Measurements from ENCODE around the gene SLC25A47.

SLC25A47 gene

DNA sequence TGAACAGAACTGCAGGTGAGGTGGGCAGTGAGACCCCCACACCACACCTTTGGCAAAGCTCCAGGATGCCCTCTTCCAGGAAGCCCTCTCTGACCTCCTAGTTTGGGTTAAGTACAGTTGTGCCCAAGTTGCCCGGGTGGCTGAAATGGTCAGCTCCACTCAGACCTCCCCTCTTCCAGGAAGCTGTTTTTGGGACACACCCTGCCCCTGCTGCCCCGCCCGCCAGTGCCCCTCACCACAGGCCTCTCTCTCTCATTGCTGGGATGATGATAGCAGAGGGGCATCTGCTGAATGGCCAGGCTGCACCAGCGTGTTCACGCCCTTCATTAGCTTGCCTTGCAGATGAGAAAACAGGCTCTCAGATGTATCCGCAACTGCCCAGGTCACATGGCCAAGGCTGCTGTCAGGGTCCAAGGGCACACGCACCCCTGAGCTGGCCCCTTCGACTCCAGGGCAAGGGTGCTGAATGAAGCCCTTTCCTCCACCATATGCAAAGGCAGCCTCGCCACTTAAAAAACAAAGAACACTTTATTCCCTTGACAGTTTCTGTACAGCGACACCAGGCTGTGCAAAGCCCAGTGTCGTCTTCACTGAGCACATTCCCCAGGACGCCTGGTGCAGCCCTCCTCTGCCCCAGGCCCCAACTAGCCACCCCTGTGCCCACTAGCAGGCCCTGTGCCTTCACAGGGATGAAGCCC lies 32.4 kb upstream of the SLC25A47 start:
- Histone ChIP-seq H3K4me2 (ENCODE audit: low read length, poor library complexity, severe bottlenecking) (no peak overlapping the region), H3K14ac (ENCODE audit: low read length in 2 of 2) (no peak overlapping the region), H3K27me3 (ENCODE audit: control insufficient read depth in 1 of 2, insufficient read depth in 1 of 2, low read length in 2 of 2) (no peaks in the 10 kb centered on the region), H2AK5ac (ENCODE audit: low read length, severe bottlenecking) (no peak overlapping the region), H3K18ac (ENCODE audit: low read depth in 1 of 2, low read length in 2 of 2) (peak overlapping the region in 1 of 2 experiments; percentile 23), H3K27ac (ENCODE audit: low read length, poor library complexity, severe bottlenecking) (no peak overlapping the region), H2AFZ (ENCODE audit: low read depth, low read length) (no peak overlapping the region), H2BK120ac (ENCODE audit: low read depth, low read length) (no peak overlapping the region), H3K4me3 (ENCODE audit: insufficient read depth in 1 of 2, low read depth in 1 of 2, low read length in 2 of 2) (no peak overlapping the region), H2BK5ac (ENCODE audit: low read depth, low read length, poor library complexity, severe bottlenecking) (no peak overlapping the region), H3K4me1 (ENCODE audit: control insufficient read depth, insufficient read depth, low read depth, low read length) (peaks cover 46% of the 10 kb centered on the region), H2BK15ac (ENCODE audit: low read depth, poor library complexity, severe bottlenecking) (peak overlapping the region; percentile 31), H3K23ac (ENCODE audit: low read length in 2 of 2) (no peak overlapping the region), H4K91ac (ENCODE audit: low read length) (peak overlapping the region; percentile 63), H3K9me3 (ENCODE audit: control insufficient read depth, low read length) (no peaks in the 10 kb centered on the region), H3K9ac (ENCODE audit: low read length) (no peak overlapping the region), H4K8ac (ENCODE audit: low read length) (no peak overlapping the region), H3K4ac (ENCODE audit: low read depth in 1 of 2, low read length in 2 of 2) (peak overlapping the region in 1 of 2 experiments; percentile 46), H2BK12ac (ENCODE audit: low read length in 2 of 2) (peak overlapping the region in 1 of 2 experiments; percentile 0), H3K36me3 (ENCODE audit: control insufficient read depth in 1 of 2, insufficient read depth in 2 of 2, low read depth in 1 of 2, low read length in 2 of 2) (peaks cover 18 to 53% of the 10 kb centered on the region in 2 experiments), H3K79me1 (replicated peaks; ENCODE audit: low read length, poor library complexity, severe bottlenecking) (peaks cover 52% of the 10 kb centered on the region)
- DNase-seq = no peak
- 86% methylated on average over 12 of the region's 12 CpGs for WGBS

DNA sequence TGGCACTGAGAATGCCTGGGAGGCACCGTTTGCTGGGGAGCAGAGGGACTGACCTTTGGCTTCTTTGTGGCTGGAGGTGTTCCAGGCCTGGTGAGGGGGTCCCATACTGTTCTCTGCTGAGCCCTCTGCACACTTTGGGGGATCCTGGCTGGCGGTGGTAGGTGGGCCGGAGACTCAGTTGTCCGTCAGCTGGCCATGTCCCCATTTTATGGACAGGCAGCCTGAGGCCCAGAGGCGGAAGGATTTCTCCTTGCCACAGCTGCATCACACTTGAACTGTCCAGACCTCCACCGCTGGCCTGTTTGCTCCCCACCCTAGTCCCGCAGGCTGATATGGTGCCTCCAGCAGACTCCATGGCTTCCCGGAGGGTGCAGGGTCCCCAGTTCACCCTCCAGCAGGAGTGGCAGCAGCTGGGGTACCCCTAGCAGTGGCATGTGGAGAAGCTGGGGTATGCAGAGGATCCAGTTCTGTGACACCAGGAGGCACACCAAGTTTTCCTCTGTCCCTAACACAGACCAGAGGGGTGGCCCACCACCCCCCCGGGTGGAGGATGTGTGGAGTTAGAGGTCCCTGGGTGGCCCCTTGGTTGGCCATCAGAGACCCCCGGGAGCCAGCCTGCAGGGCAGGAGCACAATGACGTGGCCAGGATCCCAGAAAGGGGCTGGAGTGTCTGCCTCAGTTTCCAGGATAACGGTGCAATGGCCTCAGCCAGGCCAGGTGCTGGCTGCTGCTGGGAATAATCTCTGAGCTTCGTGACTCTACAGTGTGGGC lies 31.6 kb upstream of the SLC25A47 start:
- no peak overlapping the region for H2BK12ac ChIP-seq (ENCODE audit: low read length in 2 of 2)
- H3K27ac ChIP-seq (ENCODE audit: low read length, poor library complexity, severe bottlenecking) = no peak overlapping the region

GRCh38 chr14:100292301-100292775 lies 30.8 kb upstream of the SLC25A47 start:
- 97% methylated on average over 61 of the region's 61 CpGs for whole genome bisulfite sequencing
- no peak for DNase-seq
- H3K18ac ChIP-seq (ENCODE audit: low read depth in 1 of 2, low read length in 2 of 2) = no peak overlapping the region
- H3K4me3 ChIP-seq (ENCODE audit: insufficient read depth in 1 of 2, low read depth in 1 of 2, low read length in 2 of 2) = no peak overlapping the region
- no peak overlapping the region for H3K4ac ChIP-seq (ENCODE audit: low read depth in 1 of 2, low read length in 2 of 2)
- H2AK5ac ChIP-seq (ENCODE audit: low read length, severe bottlenecking) = no peak overlapping the region
- no peaks in the 10 kb centered on the region for H3K27me3 ChIP-seq (ENCODE audit: control insufficient read depth in 1 of 2, insufficient read depth in 1 of 2, low read length in 2 of 2)
- H2AFZ ChIP-seq (ENCODE audit: low read depth, low read length) = no peak overlapping the region
- H3K27ac ChIP-seq (ENCODE audit: low read length, poor library complexity, severe bottlenecking) = no peak overlapping the region
- H3K4me2 ChIP-seq (ENCODE audit: low read length, poor library complexity, severe bottlenecking) = no peak overlapping the region
- H2BK5ac ChIP-seq (ENCODE audit: low read depth, low read length, poor library complexity, severe bottlenecking) = no peak overlapping the region
- H3K14ac ChIP-seq (ENCODE audit: low read length in 2 of 2) = no peak overlapping the region
- H3K79me1 ChIP-seq (replicated peaks; ENCODE audit: low read length, poor library complexity, severe bottlenecking) = peaks cover 49% of the 10 kb centered on the region
- H2BK120ac ChIP-seq (ENCODE audit: low read depth, low read length) = no peak overlapping the region
- H3K4me1 ChIP-seq (ENCODE audit: control insufficient read depth, insufficient read depth, low read depth, low read length) = peaks cover 36% of the 10 kb centered on the region
- no peaks in the 10 kb centered on the region for H3K9me3 ChIP-seq (ENCODE audit: control insufficient read depth, low read length)
- no peak overlapping the region for H4K8ac ChIP-seq (ENCODE audit: low read length)
- H3K23ac ChIP-seq (ENCODE audit: low read length in 2 of 2) = no peak overlapping the region
- peaks cover 18 to 64% of the 10 kb centered on the region in 2 experiments for H3K36me3 ChIP-seq (ENCODE audit: control insufficient read depth in 1 of 2, insufficient read depth in 2 of 2, low read depth in 1 of 2, low read length in 2 of 2)
- no peak overlapping the region for H3K9ac ChIP-seq (ENCODE audit: low read length)
- H2BK12ac ChIP-seq (ENCODE audit: low read length in 2 of 2) = no peak overlapping the region
- H4K91ac ChIP-seq (ENCODE audit: low read length) = peak overlapping the region; percentile 34
- H2BK15ac ChIP-seq (ENCODE audit: low read depth, poor library complexity, severe bottlenecking) = no peak overlapping the region

More for the DNA sequence above, 31.6 kb upstream of the SLC25A47 start:
- Histone ChIP-seq H2AFZ (ENCODE audit: low read depth, low read length) (no peak overlapping the region), H3K18ac (ENCODE audit: low read depth in 1 of 2, low read length in 2 of 2) (no peak overlapping the region), H3K14ac (ENCODE audit: low read length in 2 of 2) (no peak overlapping the region), H3K4me1 (ENCODE audit: control insufficient read depth, insufficient read depth, low read depth, low read length) (peaks cover 40% of the 10 kb centered on the region), H3K23ac (ENCODE audit: low read length in 2 of 2) (no peak overlapping the region), H3K79me1 (replicated peaks; ENCODE audit: low read length, poor library complexity, severe bottlenecking) (peaks cover 50% of the 10 kb centered on the region), H4K8ac (ENCODE audit: low read length) (no peak overlapping the region), H2AK5ac (ENCODE audit: low read length, severe bottlenecking) (no peak overlapping the region), H2BK5ac (ENCODE audit: low read depth, low read length, poor library complexity, severe bottlenecking) (no peak overlapping the region), H2BK15ac (ENCODE audit: low read depth, poor library complexity, severe bottlenecking) (no peak overlapping the region), H3K9ac (ENCODE audit: low read length) (no peak overlapping the region), H3K36me3 (ENCODE audit: control insufficient read depth in 1 of 2, insufficient read depth in 2 of 2, low read depth in 1 of 2, low read length in 2 of 2) (peaks cover 18 to 60% of the 10 kb centered on the region in 2 experiments), H2BK120ac (ENCODE audit: low read depth, low read length) (no peak overlapping the region), H3K4me3 (ENCODE audit: insufficient read depth in 1 of 2, low read depth in 1 of 2, low read length in 2 of 2) (no peak overlapping the region), H3K4me2 (ENCODE audit: low read length, poor library complexity, severe bottlenecking) (no peak overlapping the region), H3K9me3 (ENCODE audit: control insufficient read depth, low read length) (no peaks in the 10 kb centered on the region), H3K27me3 (ENCODE audit: control insufficient read depth in 1 of 2, insufficient read depth in 1 of 2, low read length in 2 of 2) (no peaks in the 10 kb centered on the region), H4K91ac (ENCODE audit: low read length) (no peak overlapping the region), H3K4ac (ENCODE audit: low read depth in 1 of 2, low read length in 2 of 2) (peak overlapping the region in 1 of 2 experiments; percentile 46)
- no peak for DNase-seq
- 94% methylated on average over 13 of the region's 13 CpGs for WGBS

GRCh38 chr14:100292776-100293461 lies 30.2 kb upstream of the SLC25A47 start:
- no peak overlapping the region for H3K18ac ChIP-seq (ENCODE audit: low read depth in 1 of 2, low read length in 2 of 2)
- peaks cover 52% of the 10 kb centered on the region for H3K79me1 ChIP-seq (replicated peaks; ENCODE audit: low read length, poor library complexity, severe bottlenecking)
- no peaks in the 10 kb centered on the region for H3K9me3 ChIP-seq (ENCODE audit: control insufficient read depth, low read length)
- peak overlapping the region; percentile 34 for H4K91ac ChIP-seq (ENCODE audit: low read length)
- H2BK120ac ChIP-seq (ENCODE audit: low read depth, low read length) = no peak overlapping the region
- no peak overlapping the region for H3K27ac ChIP-seq (ENCODE audit: low read length, poor library complexity, severe bottlenecking)
- H3K23ac ChIP-seq (ENCODE audit: low read length in 2 of 2) = no peak overlapping the region
- H3K4me2 ChIP-seq (ENCODE audit: low read length, poor library complexity, severe bottlenecking) = no peak overlapping the region
- H3K14ac ChIP-seq (ENCODE audit: low read length in 2 of 2) = no peak overlapping the region
- 96% methylated on average over 42 of the region's 42 CpGs for WGBS
- H3K36me3 ChIP-seq (ENCODE audit: control insufficient read depth in 1 of 2, insufficient read depth in 2 of 2, low read depth in 1 of 2, low read length in 2 of 2) = peaks cover 18 to 70% of the 10 kb centered on the region in 2 experiments
- no peak overlapping the region for H3K9ac ChIP-seq (ENCODE audit: low read length)
- no peak overlapping the region for H3K4me3 ChIP-seq (ENCODE audit: insufficient read depth in 1 of 2, low read depth in 1 of 2, low read length in 2 of 2)
- no peak overlapping the region for H2BK5ac ChIP-seq (ENCODE audit: low read depth, low read length, poor library complexity, severe bottlenecking)
- no peak overlapping the region for H2BK15ac ChIP-seq (ENCODE audit: low read depth, poor library complexity, severe bottlenecking)
- no peak overlapping the region for H2AK5ac ChIP-seq (ENCODE audit: low read length, severe bottlenecking)
- H3K4me1 ChIP-seq (ENCODE audit: control insufficient read depth, insufficient read depth, low read depth, low read length) = peaks cover 36% of the 10 kb centered on the region
- no peaks in the 10 kb centered on the region for H3K27me3 ChIP-seq (ENCODE audit: control insufficient read depth in 1 of 2, insufficient read depth in 1 of 2, low read length in 2 of 2)
- no peak overlapping the region for H3K4ac ChIP-seq (ENCODE audit: low read depth in 1 of 2, low read length in 2 of 2)
- H2AFZ ChIP-seq (ENCODE audit: low read depth, low read length) = no peak overlapping the region
- H2BK12ac ChIP-seq (ENCODE audit: low read length in 2 of 2) = no peak overlapping the region
- no peak for DNase-seq
- no peak overlapping the region for H4K8ac ChIP-seq (ENCODE audit: low read length)

Measured in mesenchymal stem cell (in vitro differentiated cells and primary cell).